Cardiac fibroblast (primary cell): Measurements from ENCODE around the gene JPT2.

Source experiments
- DNase-seq, 2 donors: peaks; one replicate each; pipeline versions ENCODE4 v3.0.0 to v3.0.0-alpha.2; 2010; ENCODE audit warnings: low read depth in 2 of 2
- H3K4me3 ChIP-seq, 2 donors: replicated peaks in 1 of 2; 1 replicate in 1 of 2; 2 replicates in 1 of 2; pipeline ENCODE4 v1.5.1; 2011; ENCODE audit warnings: low read depth in 2 of 2, low read length in 2 of 2, mild to moderate bottlenecking in 2 of 2, moderate library complexity in 1 of 2
- TF ChIP-seq, protein P1 (sequence below): IDR thresholded peaks from one replicate; pipeline ENCODE4 v1.5.1; 2011; ENCODE audit warnings: low read depth, mild to moderate bottlenecking, low read length, inconsistent platforms

JPT2 gene

DNA sequence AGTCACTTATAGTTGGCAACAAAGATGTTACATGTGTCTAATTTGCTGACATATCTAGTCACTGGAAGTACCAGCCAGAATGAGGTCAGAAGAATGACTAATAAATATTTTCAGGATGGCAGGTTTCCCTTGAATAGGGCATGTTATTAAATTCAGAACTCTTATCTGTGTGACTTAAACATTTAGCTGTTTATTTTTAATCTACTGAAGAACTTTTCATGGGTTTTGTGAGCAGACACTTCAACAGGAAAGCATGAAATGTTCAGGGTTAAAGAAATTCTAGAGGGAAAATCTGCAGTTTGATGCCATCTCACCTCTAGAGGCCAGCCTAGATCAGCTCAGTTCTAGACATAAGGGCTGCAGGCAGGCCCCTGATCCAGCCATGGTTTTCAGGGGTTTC is 13.2 kb downstream of the JPT2 start:
- DNase-seq: peak; percentile 29 to 62
- H3K4me3 ChIP-seq: no peak overlapping the region
- TF ChIP-seq, protein P1, sequence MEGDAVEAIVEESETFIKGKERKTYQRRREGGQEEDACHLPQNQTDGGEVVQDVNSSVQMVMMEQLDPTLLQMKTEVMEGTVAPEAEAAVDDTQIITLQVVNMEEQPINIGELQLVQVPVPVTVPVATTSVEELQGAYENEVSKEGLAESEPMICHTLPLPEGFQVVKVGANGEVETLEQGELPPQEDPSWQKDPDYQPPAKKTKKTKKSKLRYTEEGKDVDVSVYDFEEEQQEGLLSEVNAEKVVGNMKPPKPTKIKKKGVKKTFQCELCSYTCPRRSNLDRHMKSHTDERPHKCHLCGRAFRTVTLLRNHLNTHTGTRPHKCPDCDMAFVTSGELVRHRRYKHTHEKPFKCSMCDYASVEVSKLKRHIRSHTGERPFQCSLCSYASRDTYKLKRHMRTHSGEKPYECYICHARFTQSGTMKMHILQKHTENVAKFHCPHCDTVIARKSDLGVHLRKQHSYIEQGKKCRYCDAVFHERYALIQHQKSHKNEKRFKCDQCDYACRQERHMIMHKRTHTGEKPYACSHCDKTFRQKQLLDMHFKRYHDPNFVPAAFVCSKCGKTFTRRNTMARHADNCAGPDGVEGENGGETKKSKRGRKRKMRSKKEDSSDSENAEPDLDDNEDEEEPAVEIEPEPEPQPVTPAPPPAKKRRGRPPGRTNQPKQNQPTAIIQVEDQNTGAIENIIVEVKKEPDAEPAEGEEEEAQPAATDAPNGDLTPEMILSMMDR: peak; percentile 37

DNA sequence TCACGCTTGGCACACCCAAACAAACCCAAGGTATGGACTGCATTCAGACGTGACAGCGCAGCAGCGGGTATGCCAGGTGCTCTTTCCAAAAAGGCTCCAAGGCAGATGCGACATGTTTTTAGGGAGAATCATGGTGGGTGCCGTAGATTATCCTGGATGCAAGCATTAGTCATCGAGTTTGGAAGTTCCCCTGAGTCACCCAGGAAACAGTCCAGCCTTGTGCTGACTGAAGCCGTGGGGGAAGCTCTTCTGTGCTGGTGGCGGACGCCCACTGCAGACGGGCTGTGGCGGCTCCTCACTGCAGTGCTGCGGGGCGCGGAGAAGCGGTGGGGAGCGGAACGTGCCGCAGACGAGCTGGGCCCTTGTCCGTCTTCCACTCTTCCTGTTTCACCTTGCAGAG is 13.9 kb downstream of the JPT2 start:
- DNase-seq: peak; percentile 50 to 93
- H3K4me3 ChIP-seq: no peak overlapping the region
- TF ChIP-seq, protein P1: no peak

GRCh38 chr16:1696863-1697262 is 18.8 kb downstream of the JPT2 start:
- TF ChIP-seq, protein P1: no peak
- DNase-seq: peak in 1 of 2 donors; percentile 32
- H3K4me3 ChIP-seq: no peak overlapping the region

DNA sequence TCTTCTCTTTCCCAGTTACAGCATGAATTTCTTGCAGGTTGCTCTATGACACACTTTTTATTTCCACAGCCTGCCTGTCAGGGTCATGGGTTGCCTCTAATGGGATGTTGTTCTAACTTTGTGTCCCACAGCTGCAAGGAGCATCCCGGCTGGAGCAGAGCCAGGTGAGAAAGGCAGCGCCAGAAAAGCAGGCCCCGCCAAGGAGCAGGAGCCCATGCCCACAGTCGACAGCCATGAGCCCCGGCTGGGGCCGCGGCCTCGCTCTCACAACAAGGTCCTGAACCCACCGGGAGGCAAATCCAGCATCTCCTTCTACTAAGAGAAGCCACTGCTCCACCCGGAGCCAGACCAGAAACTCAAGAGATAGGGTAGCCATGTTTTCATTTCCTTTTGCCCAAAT is 20.6 kb downstream of the JPT2 start:
- no peak for DNase-seq
- H3K4me3 ChIP-seq: no peak overlapping the region
- TF ChIP-seq, protein P1: no peak

GRCh38 chr16:1700246-1700645 is 22.2 kb downstream of the JPT2 start:
- TF ChIP-seq, protein P1: no peak
- no peak overlapping the region for H3K4me3 ChIP-seq
- DNase-seq: no peak

DNA sequence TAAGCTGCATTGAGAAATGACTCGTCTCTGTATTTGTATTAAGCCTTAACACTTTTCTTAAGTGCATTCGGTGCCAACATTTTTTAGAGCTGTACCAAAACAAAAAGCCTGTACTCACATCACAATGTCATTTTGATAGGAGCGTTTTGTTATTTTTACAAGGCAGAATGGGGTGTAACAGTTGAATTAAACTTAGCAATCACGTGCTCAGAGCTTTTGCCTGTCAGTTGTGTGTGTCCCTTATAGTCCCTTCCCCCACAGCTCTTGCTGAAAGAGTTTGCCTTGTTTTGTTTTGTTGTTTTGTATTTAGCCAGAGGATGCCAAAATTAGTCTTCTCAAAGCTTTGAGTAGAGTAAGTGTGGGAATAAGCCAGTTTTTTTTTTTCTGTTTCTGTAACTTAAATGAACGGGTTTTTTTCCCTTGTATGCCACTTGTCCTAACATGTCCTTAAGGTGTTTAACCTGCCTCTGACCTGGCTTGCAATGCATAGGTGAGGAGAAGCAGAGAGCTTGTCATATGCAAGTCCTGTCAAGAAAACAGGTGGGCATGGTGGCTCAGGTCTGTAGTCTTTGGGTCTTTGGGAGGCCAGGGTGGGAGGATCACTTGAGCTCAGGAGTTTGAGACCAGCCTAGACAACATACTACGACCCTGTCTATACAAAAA is 23.3 kb downstream of the JPT2 start:
- no peak overlapping the region for H3K4me3 ChIP-seq
- DNase-seq: no peak
- TF ChIP-seq, protein P1: no peak

- peak; percentile 35 to 55 for DNase-seq
Measured at GRCh38 chr16:1705324-1705687, 27.2 kb downstream of the JPT2 start.

More at GRCh38 chr16:1705324-1705687, 27.2 kb downstream of the JPT2 start:
- H3K4me3 ChIP-seq: peak overlapping the region; percentile 79 to 85
